Smooth muscle cell (in vitro differentiated cells): ENCODE data around the gene TRIM44. TPM values are rescaled to one million over a fixed set of nuclear protein-coding genes. Genes with fewer than 3 reads are reported as not detected.

Experiments
- DNase-seq: peaks from one replicate; lab custom pipeline; 2025; ENCODE audit not compliant: unreplicated experiment; lab: John Stamatoyannopoulos, UW
- H2AFZ ChIP-seq: fragments of 200-600 bp; sonication (generic); 2 replicates; pipeline ENCODE4 v1.6.0; 2016; ENCODE audit warnings: antibody characterized with exemption, low read depth, mild to moderate bottlenecking
- H3F3A ChIP-seq: fragments of 200-600 bp; sonication (generic); 2 replicates; pipeline ENCODE4 v1.6.0; 2017; ENCODE audit warnings: antibody characterized with exemption, low read depth
- H3K27ac ChIP-seq: fragments of 200-600 bp; sonication (generic); 2 replicates; pipeline ENCODE4 v1.5.1; 2016; ENCODE audit warnings: low read depth, mild to moderate bottlenecking
- H3K27me3 ChIP-seq: fragments of 200-600 bp; sonication (generic); 2 replicates; pipeline ENCODE4 v1.6.1; 2016; ENCODE audit warnings: low read depth, mild to moderate bottlenecking
- H3K36me3 ChIP-seq: fragments of 200-600 bp; sonication (generic); 2 replicates; pipeline ENCODE4 v1.5.1; 2016; ENCODE audit warnings: low read depth
- H3K4me1 ChIP-seq: fragments of 200-600 bp; sonication (generic); 2 replicates; pipeline ENCODE4 v1.5.1; 2016; ENCODE audit warnings: low read depth
- H3K4me2 ChIP-seq: fragments of 200-600 bp; sonication (generic); 2 replicates; pipeline ENCODE4 v1.6.0; 2016; ENCODE audit warnings: mild to moderate bottlenecking
- H3K4me3 ChIP-seq: fragments of 200-600 bp; sonication (generic); 2 replicates; pipeline ENCODE4 v1.5.1; 2016; ENCODE audit warnings: mild to moderate bottlenecking
- H3K79me2 ChIP-seq: fragments of 200-600 bp; sonication (generic); 2 replicates; pipeline ENCODE4 v1.6.0; 2016; ENCODE audit warnings: low read depth, mild to moderate bottlenecking
- H3K9ac ChIP-seq: fragments of 200-600 bp; sonication (generic); 2 replicates; pipeline ENCODE4 v1.6.0; 2016; ENCODE audit warnings: low read depth
- H3K9me3 ChIP-seq: fragments of 200-600 bp; sonication (generic); replicated peaks from 2 replicates; pipeline ENCODE4 v1.5.1; 2016; ENCODE audit warnings: low read depth
- H4K20me1 ChIP-seq: fragments of 200-600 bp; sonication (generic); 2 replicates; pipeline ENCODE4 v1.6.0; 2016; ENCODE audit warnings: low read depth
- WGBS: methylation state at CpG from one replicate; pipeline ENCODE4 v1.1.7; 2016; ENCODE audit warnings: low lambda C conversion rate; 5-methylcytosine and 5-hydroxymethylcytosine counted together
- polyA plus RNA-seq: library from polyadenylated mRNA; unstranded; fragments of >200 nt; fragmentation: Nextera tagmentation; extraction: Ambion mirVana; gene quantifications from 2 replicates; pipeline ENCODE4 v1.2.1, GENCODE V29; 2016
- total RNA-seq: library from RNA; depleted of rRNA; stranded (reverse); fragments of >200 nt; gene quantifications from 2 replicates; pipeline ENCODE4 v1.2.3, GENCODE V29; 2014
- TF ChIP-seq, protein P1 (sequence below): fragments of 200-600 bp; sonication (generic); IDR thresholded peaks from 2 replicates; pipeline ENCODE4 v1.5.1; 2017; ENCODE audit warnings: borderline replicate concordance, mild to moderate bottlenecking, antibody characterized with exemption; ENCODE audit not compliant: insufficient read depth, poor library complexity, severe bottlenecking

Gene TRIM44
- total and polyA plus RNA-seq, 2 experiments from 2014 or later: 20.9 to 32.9 TPM

DNA sequence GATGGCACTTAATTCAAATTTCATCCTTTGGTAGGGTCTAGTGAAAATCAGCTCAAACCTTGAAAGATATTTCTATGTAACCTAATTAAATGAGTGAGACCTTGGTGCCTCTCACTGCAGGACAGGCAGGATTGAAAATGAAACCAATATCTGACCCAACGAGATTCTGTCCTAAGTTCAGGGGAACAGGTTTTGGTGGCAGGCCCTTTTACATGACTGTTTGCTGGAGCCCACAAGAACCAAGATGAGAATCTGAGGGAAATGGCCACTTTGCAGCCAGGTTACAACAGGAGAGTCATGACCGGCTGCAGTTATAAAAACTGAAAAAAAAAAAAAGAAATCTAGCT, 130.2 kb downstream of the TRIM44 start:
- H3K9me3 ChIP-seq: no peaks in the 10 kb centered on the region
- TF ChIP-seq, protein P1, sequence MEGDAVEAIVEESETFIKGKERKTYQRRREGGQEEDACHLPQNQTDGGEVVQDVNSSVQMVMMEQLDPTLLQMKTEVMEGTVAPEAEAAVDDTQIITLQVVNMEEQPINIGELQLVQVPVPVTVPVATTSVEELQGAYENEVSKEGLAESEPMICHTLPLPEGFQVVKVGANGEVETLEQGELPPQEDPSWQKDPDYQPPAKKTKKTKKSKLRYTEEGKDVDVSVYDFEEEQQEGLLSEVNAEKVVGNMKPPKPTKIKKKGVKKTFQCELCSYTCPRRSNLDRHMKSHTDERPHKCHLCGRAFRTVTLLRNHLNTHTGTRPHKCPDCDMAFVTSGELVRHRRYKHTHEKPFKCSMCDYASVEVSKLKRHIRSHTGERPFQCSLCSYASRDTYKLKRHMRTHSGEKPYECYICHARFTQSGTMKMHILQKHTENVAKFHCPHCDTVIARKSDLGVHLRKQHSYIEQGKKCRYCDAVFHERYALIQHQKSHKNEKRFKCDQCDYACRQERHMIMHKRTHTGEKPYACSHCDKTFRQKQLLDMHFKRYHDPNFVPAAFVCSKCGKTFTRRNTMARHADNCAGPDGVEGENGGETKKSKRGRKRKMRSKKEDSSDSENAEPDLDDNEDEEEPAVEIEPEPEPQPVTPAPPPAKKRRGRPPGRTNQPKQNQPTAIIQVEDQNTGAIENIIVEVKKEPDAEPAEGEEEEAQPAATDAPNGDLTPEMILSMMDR: no peak
- no peak overlapping the region for H3K27ac ChIP-seq
- H3K27me3 ChIP-seq: no peaks in the 10 kb centered on the region
- H3K9ac ChIP-seq: no peak overlapping the region
- peaks cover 9% of the 10 kb centered on the region for H3F3A ChIP-seq
- peaks cover 86% of the 10 kb centered on the region for H4K20me1 ChIP-seq
- no peaks in the 10 kb centered on the region for H3K36me3 ChIP-seq
- peaks cover 43% of the 10 kb centered on the region for H3K79me2 ChIP-seq
- DNase-seq: no peak
- no peak overlapping the region for H2AFZ ChIP-seq
- peaks cover 19% of the 10 kb centered on the region for H3K4me1 ChIP-seq
- WGBS: 98% methylated on average over 2 of the region's 2 CpGs
- no peak overlapping the region for H3K4me3 ChIP-seq
- H3K4me2 ChIP-seq: no peak overlapping the region

DNA sequence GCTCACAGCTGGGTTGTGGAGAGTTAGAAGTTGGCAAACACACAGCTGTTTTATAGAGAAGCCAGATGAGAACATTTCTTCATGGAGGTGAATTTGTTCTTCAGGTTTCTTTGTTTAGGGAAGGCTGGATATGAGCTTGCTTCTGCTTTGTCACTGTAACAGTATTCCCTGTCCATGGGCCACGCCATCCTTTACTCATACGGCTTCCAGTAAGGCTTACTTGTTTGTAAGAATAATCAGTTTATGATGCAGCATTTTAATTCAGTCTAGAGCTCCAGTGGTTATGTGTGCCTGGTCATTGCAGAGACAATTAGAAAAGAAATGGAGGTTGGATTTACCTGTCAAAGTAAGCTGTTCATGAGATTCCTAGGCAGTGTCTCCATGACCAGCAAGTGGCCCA, 131.8 kb downstream of the TRIM44 start:
- DNase-seq: no peak
- H4K20me1 ChIP-seq: peaks cover 83% of the 10 kb centered on the region
- no peak overlapping the region for H3K4me3 ChIP-seq
- TF ChIP-seq, protein P1: no peak
- no peak overlapping the region for H3K4me2 ChIP-seq
- H3K36me3 ChIP-seq: no peaks in the 10 kb centered on the region
- peaks cover 7% of the 10 kb centered on the region for H3K4me1 ChIP-seq
- H3K27me3 ChIP-seq: no peaks in the 10 kb centered on the region
- WGBS: 87% methylated on average over 2 of the region's 2 CpGs
- H3K27ac ChIP-seq: no peak overlapping the region
- H2AFZ ChIP-seq: no peak overlapping the region
- no peak overlapping the region for H3K9ac ChIP-seq
- no peaks in the 10 kb centered on the region for H3K9me3 ChIP-seq
- H3F3A ChIP-seq: peaks cover 9% of the 10 kb centered on the region
- peaks cover 39% of the 10 kb centered on the region for H3K79me2 ChIP-seq

DNA sequence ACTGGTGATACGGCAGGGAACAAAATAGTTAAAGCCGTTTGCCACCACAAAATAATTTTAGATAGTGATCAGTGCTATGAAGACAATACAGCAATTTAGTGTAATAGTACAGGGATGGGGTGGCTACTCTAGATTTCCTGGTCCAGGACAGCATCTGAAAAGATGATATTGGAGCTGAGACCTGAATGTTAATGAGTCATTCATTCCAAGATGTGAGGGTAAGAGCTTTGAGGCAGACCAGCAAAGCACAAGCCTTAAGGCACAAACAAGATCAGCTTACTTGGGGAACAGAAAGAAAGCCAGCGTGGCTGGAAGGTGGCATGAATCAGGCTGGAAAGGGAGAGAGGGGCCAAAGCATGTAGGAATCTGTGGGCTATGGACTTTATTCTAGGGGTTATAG, 132.3 kb downstream of the TRIM44 start:
- H3K4me3 ChIP-seq: no peak overlapping the region
- 51% methylated on average over 3 of the region's 3 CpGs for WGBS
- peak overlapping the region; percentile 16 for H3K27ac ChIP-seq

DNA sequence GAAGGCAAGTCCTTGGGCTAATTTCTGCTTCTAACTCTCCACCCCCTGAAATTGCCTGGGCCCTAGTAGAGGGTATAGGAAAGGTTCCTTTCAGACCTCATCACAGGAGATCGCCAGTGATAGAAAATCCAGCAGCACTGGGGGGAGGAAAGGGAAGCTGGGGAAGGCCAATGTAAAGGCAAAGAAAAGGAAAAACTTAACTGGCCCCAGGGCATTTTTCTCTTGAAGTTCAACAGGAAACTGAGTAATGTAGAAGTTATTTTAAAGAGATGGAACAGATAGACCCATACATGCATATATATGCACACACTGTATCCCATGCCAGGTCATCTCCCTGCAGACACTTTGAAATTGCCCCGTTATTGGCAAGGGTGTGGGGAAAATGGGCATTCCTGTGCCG, 134.0 kb downstream of the TRIM44 start:
- Histone ChIP-seq H3K4me1 (peaks cover 7% of the 10 kb centered on the region), H3F3A (peaks cover 6% of the 10 kb centered on the region), H4K20me1 (peaks cover 61% of the 10 kb centered on the region), H2AFZ (no peak overlapping the region), H3K79me2 (peaks cover 31% of the 10 kb centered on the region), H3K36me3 (no peaks in the 10 kb centered on the region), H3K27me3 (no peaks in the 10 kb centered on the region), H3K9ac (no peak overlapping the region), H3K27ac (peak overlapping the region; percentile 36), H3K4me3 (no peak overlapping the region), H3K4me2 (peak overlapping the region; percentile 58), H3K9me3 (no peaks in the 10 kb centered on the region)
- TF ChIP-seq, protein P1: no peak
- DNase-seq: no peak
- 47% methylated on average over 3 of the region's 3 CpGs for WGBS

More for the DNA sequence above, 132.3 kb downstream of the TRIM44 start:
- no peaks in the 10 kb centered on the region for H3K27me3 ChIP-seq
- H3K36me3 ChIP-seq: no peaks in the 10 kb centered on the region
- H3K4me1 ChIP-seq: peaks cover 7% of the 10 kb centered on the region
- DNase-seq: no peak
- peaks cover 78% of the 10 kb centered on the region for H4K20me1 ChIP-seq
- peaks cover 37% of the 10 kb centered on the region for H3K79me2 ChIP-seq
- H2AFZ ChIP-seq: no peak overlapping the region
- TF ChIP-seq, protein P1: no peak
- no peaks in the 10 kb centered on the region for H3K9me3 ChIP-seq
- peaks cover 9% of the 10 kb centered on the region for H3F3A ChIP-seq
- no peak overlapping the region for H3K9ac ChIP-seq
- no peak overlapping the region for H3K4me2 ChIP-seq
